Uterus (tissue), 4 donors: ENCODE results near the gene PLS1. TPM values are rescaled to one million over a fixed set of nuclear protein-coding genes. Genes with fewer than 3 reads are reported as not detected.
"Not testable (repeated sequence)": the region's sequence is repeated elsewhere in the genome, so short reads cannot be mapped to it uniquely, and the experiment has no call there.

Source experiments
- DNase-seq, 2 donors: peaks; one replicate each; pipeline ENCODE4 v3.0.0-alpha.2; 2019 to 2020
- H3K27ac ChIP-seq, 2 donors: fragments of 200-600 bp; sonication (generic); 1 replicate in 1 of 2; 2 replicates in 1 of 2; pipeline ENCODE4 v1.5.1; 2016 to 2018
- H3K27me3 ChIP-seq, 2 donors: fragments of 200-600 bp; sonication (generic); one replicate each; pipeline ENCODE4 v1.5.1; 2018 to 2019; ENCODE audit warnings: control low read depth in 1 of 2
- H3K36me3 ChIP-seq, 2 donors: fragments of 200-600 bp; sonication (generic); one replicate each; pipeline ENCODE4 v1.5.1; 2019; ENCODE audit warnings: control low read depth in 1 of 2
- H3K4me1 ChIP-seq, 2 donors: fragments of 200-600 bp; sonication (generic); one replicate each; pipeline ENCODE4 v1.5.1; 2018 to 2019; ENCODE audit warnings: control low read depth in 1 of 2
- H3K4me3 ChIP-seq, 2 donors: fragments of 200-600 bp; sonication (generic); 1 replicate in 1 of 2; 2 replicates in 1 of 2; pipeline ENCODE4 v1.5.1; 2018 to 2019; ENCODE audit warnings: mild to moderate bottlenecking in 1 of 2
- H3K9me3 ChIP-seq, 2 donors: fragments of 200-600 bp; sonication (generic); one replicate each; pipeline ENCODE4 v1.5.1; 2019; ENCODE audit warnings: control low read depth in 1 of 2
- CTCF ChIP-seq, 4 experiments: fragments of 200-600 bp in 2 of 4; fragments of 450-650 bp in 2 of 4; sonication (generic) in 2 of 4; IDR thresholded peaks; one replicate each; pipeline ENCODE4 v1.5.1; 2016 to 2019; ENCODE audit warnings: antibody characterized with exemption in 4 of 4, mild to moderate bottlenecking in 2 of 4, moderate library complexity in 1 of 4
- POLR2A ChIP-seq, 2 donors: fragments of 450-650 bp; IDR thresholded peaks; one replicate each; pipeline ENCODE4 v1.6.1; 2016; ENCODE audit warnings: antibody characterized with exemption in 2 of 2, mild to moderate bottlenecking in 1 of 2, moderate library complexity in 1 of 2
- intact Hi-C: fragments of 100-400 bp; cut with DNase I; formaldehyde crosslinking; loops from one replicate; pipeline ENCODE4 v1.15.1; 2023; ENCODE audit warnings: low total_unique reads
- small RNA-seq: library from RNA; depleted of rRNA; stranded (forward); fragments of <200 nt; gene quantifications from one replicate; pipeline ENCODE3, GENCODE V24; 2016
- total RNA-seq, 4 donors: library from RNA; depleted of rRNA in 3 of 4; stranded (reverse); fragments of >200 nt in 3 of 4; gene quantifications; one replicate each; pipeline versions ENCODE4 v1.1.0 to v1.2.4, GENCODE V29; 2014 to 2023
- donor health status: DM: yes; HTN: yes; CAD: no.

The PLS1 gene
- total RNA-seq, 4 donors from 2014 or later: 0.26 to 4.5 (median 1.8) TPM

- Histone ChIP-seq H3K4me1 (no peaks in the 10 kb centered on the region), H3K27me3 (no peaks in the 10 kb centered on the region), H3K36me3 (no peaks in the 10 kb centered on the region), H3K4me3 (no peak overlapping the region), H3K9me3 (no peaks in the 10 kb centered on the region), H3K27ac (no peak overlapping the region)
- intact Hi-C loops: no loop called here
- TF ChIP-seq CTCF (IDR thresholded peaks at IDR 0.05) (no peak), POLR2A (IDR thresholded peaks at IDR 0.05) (no peak)
- no peak for DNase-seq
Observed at GRCh38 chr3:142746646-142747045, 150.5 kb downstream of the PLS1 start.

GRCh38 chr3:142750531-142750930 is 154.3 kb downstream of the PLS1 start:
- DNase-seq, H3K9me3 ChIP-seq, H3K27ac ChIP-seq, H3K4me3 ChIP-seq, H3K4me1 ChIP-seq, H3K36me3 ChIP-seq, intact Hi-C loops, H3K27me3 ChIP-seq: not testable (repeated sequence)

DNA sequence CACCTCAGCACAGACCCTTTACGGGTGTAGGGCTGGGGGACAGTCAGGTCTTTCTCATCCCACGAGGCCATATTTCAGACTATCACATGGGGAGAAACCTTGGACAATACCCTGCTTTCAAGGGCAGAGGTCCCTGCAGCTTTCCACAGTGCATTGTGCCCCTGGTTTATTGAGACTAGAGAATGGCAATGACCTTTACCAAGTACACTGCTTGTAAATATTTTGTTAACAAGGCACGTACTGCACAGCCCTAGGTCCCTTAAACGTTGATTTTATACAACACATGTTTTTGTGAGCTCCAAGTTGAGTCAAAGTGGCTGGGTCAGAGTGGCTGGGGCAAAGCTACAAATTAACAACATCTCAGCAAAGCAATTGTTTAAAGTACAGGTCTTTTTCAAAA is 156.4 kb downstream of the PLS1 start:
- H3K36me3 ChIP-seq, H3K4me3 ChIP-seq, H3K9me3 ChIP-seq, H3K4me1 ChIP-seq, H3K27ac ChIP-seq, DNase-seq, H3K27me3 ChIP-seq, intact Hi-C loops: not testable (repeated sequence)

DNA sequence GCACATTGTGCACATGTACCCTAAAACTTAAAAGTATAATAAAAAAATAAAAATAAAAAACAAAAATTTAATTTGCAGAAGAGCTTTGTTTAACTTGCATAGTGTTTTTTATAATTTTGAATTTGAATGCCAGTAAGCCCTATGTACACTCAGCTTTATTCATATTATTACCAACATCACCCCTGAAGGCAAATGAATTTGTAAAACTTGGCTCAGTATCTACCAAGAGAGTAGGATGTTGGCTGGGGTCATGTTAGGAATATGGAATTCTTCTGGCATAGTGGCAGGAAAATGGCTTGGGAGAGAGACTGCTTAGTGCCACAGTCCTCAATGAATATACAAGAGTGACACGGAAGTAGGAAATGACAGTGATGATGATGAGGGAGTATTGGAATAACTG is 158.3 kb downstream of the PLS1 start:
- intact Hi-C loops: no loop called here

More for the DNA sequence above, 158.3 kb downstream of the PLS1 start:
- H3K9me3 ChIP-seq: no peaks in the 10 kb centered on the region
- H3K4me3 ChIP-seq: no peak overlapping the region
- no peak for DNase-seq
- H3K27ac ChIP-seq: no peak overlapping the region
- H3K4me1 ChIP-seq: no peaks in the 10 kb centered on the region
- no peaks in the 10 kb centered on the region for H3K27me3 ChIP-seq
- H3K36me3 ChIP-seq: no peaks in the 10 kb centered on the region
- no peak for TF ChIP-seq CTCF (IDR thresholded peaks at IDR 0.05)
- TF ChIP-seq POLR2A (IDR thresholded peaks at IDR 0.05): no peak

Small RNAs within 50 kb of the gene (small RNA-seq; reads per million reads assigned to genes)
- gene RNA5SP143: not detected

Other genes starting within 250 kb of the PLS1 start
- 10 to 100 TPM; 24.6 to 95.3 (median 59.4) TPM for gene XRN1, start 148.4 kb upstream of the PLS1 start, total RNA-seq
- gene ATR, start 17.7 kb upstream of the PLS1 start, total RNA-seq: 10 to 100 TPM; 18.4 to 50.5 (median 31.1) TPM
- gene TRPC1, start 127.6 kb downstream of the PLS1 start, total RNA-seq: 100 to 1,000 TPM in 1 of 4 donors, 10 to 100 TPM in 3; 20.5 to 120 (median 53.9) TPM